K562 (cell line): ENCODE results near the gene IRF8. TPM values are rescaled to one million over a fixed set of nuclear protein-coding genes. Genes with fewer than 3 reads are reported as not detected.

ENCODE experiments used
- ATAC-seq: fragments of 200-7000 bp; cut with Tn5 transposase; 3 replicates; pipeline ENCODE4 v1.9.1; 2020; ENCODE audit warnings: moderate library complexity
- BruUV-seq: library from RNA; stranded (reverse); fragments of 400-500 nt; replicated peaks from 2 replicates; lab custom pipeline; 2021; lab: Mats Ljungman, UMichigan
- CTCF ChIA-PET: fragments of 300-600 bp; formaldehyde crosslinking; extraction: SDS; loops from one replicate; lab custom pipeline; 2021; ENCODE audit warnings: low intra/inter-chr PET ratio; lab: Yijun Ruan, JAX
- POLR2A ChIA-PET: fragments of 300-600, 350-650 bp; sonication (Branson Sonifier 250); formaldehyde crosslinking; extraction: SDS; loops from one replicate; lab custom pipeline; 2021; ENCODE audit warnings: antibody characterized with exemption, inconsistent platforms; lab: Yijun Ruan, JAX
- DNase-seq, 4 experiments: peaks; one replicate each; pipeline versions ENCODE4 v3.0.0 to v3.0.0-alpha.2; 2011 to 2018; ENCODE audit warnings: low spot score in 3 of 4, mixed read lengths in 3 of 4; ENCODE audit errors: extremely low read depth in 1 of 4
- FAIRE-seq: peaks from 2 replicates; lab custom pipeline; 2011; peaks lifted over from hg19 to GRCh38; lab: Jason Lieb, UNC
- H2AFZ ChIP-seq: 2 replicates; pipeline ENCODE4 v1.6.0; 2011; ENCODE audit warnings: low read depth, low read length, control low read depth, inconsistent platforms
- H3K27ac ChIP-seq: fragments of 200-600 bp; 3 replicates; pipeline ENCODE4 v1.8.0; 2011; ENCODE audit warnings: low read depth, mild to moderate bottlenecking, control low read depth, inconsistent platforms, low read length, moderate library complexity, mixed read lengths; ENCODE audit errors: extremely low read depth
- H3K27me3 ChIP-seq, 2 experiments: fragments of 300-600 bp in 1 of 2; 2 replicates in 1 of 2; 3 replicates in 1 of 2; pipeline versions ENCODE4 v1.6.0 to v1.8.0; 2011; ENCODE audit warnings: inconsistent platforms in 2 of 2, low read length in 2 of 2, mild to moderate bottlenecking in 1 of 2, mixed read lengths in 1 of 2, moderate library complexity in 1 of 2; ENCODE audit not compliant: control insufficient read depth in 2 of 2, insufficient read depth in 2 of 2
- H3K36me3 ChIP-seq: fragments of 300-600 bp; 3 replicates; pipeline ENCODE4 v1.8.0; 2011; ENCODE audit warnings: mild to moderate bottlenecking, low read length, inconsistent platforms; ENCODE audit not compliant: control insufficient read depth, insufficient read depth
- H3K4me1 ChIP-seq, 2 experiments: fragments of 200-600 bp in 1 of 2; replicated peaks in 1 of 2; 2 replicates in 1 of 2; 3 replicates in 1 of 2; pipeline versions ENCODE4 v1.5.1 to v1.8.0; 2011; ENCODE audit warnings: inconsistent platforms in 2 of 2, low read length in 2 of 2, mild to moderate bottlenecking in 1 of 2, mixed read lengths in 1 of 2, moderate library complexity in 1 of 2; ENCODE audit not compliant: control insufficient read depth in 2 of 2, insufficient read depth in 2 of 2
- H3K4me2 ChIP-seq: 2 replicates; pipeline ENCODE4 v1.6.1; 2011; ENCODE audit warnings: low read length, control low read depth, inconsistent platforms, mixed read lengths; ENCODE audit not compliant: insufficient read depth
- H3K4me3 ChIP-seq: fragments of 200-600 bp; sonication (generic), shearing (Covaris generic); 2 replicates; pipeline ENCODE4 v1.5.1; 2016; ENCODE audit warnings: control low read depth, inconsistent platforms
- H3K79me2 ChIP-seq: fragments of 200-600 bp; 3 replicates; pipeline ENCODE4 v1.8.0; 2011; ENCODE audit warnings: low read length, inconsistent platforms; ENCODE audit not compliant: control insufficient read depth, insufficient read depth
- H3K9ac ChIP-seq, 2 experiments: 2 replicates each; pipeline versions ENCODE4 v1.6.0 to v1.6.1; 2011; ENCODE audit warnings: low read depth in 2 of 2, low read length in 2 of 2, control low read depth in 1 of 2, inconsistent platforms in 1 of 2, mild to moderate bottlenecking in 1 of 2, mixed read lengths in 1 of 2; ENCODE audit not compliant: insufficient read depth in 1 of 2
- H3K9me1 ChIP-seq: one replicate; pipeline ENCODE4 v1.6.0; 2011; ENCODE audit warnings: inconsistent platforms, mild to moderate bottlenecking, low read length, moderate library complexity; ENCODE audit not compliant: control insufficient read depth, insufficient read depth
- H3K9me3 ChIP-seq: replicated peaks from 2 replicates; pipeline ENCODE4 v1.5.1; 2011; ENCODE audit warnings: low read depth, low read length, inconsistent platforms; ENCODE audit not compliant: control insufficient read depth, insufficient read depth
- H4K20me1 ChIP-seq: replicated peaks from 2 replicates; pipeline ENCODE4 v1.6.1; 2011; ENCODE audit warnings: low read length, inconsistent platforms, mixed read lengths; ENCODE audit not compliant: control insufficient read depth, insufficient read depth
- CBFA2T3 ChIP-seq: fragments of 450-650 bp; IDR thresholded peaks from 2 replicates; pipeline ENCODE4 v1.6.1; 2017
- CBX5 ChIP-seq: IDR thresholded peaks from 2 replicates; pipeline ENCODE4 v1.6.1; 2014; ENCODE audit warnings: low read depth, borderline replicate concordance
- CHAMP1 ChIP-seq: fragments of 450-650 bp; IDR thresholded peaks from 2 replicates; pipeline ENCODE4 v1.6.1; 2016; ENCODE audit warnings: mild to moderate bottlenecking
- CSDE1 ChIP-seq, 2 experiments: fragments of 450-650 bp; IDR thresholded peaks; 2 replicates each; pipeline ENCODE4 v1.6.1; 2016; ENCODE audit warnings: mild to moderate bottlenecking in 1 of 2
- KLF10 ChIP-seq: fragments of 250-450 bp; sonication (Bioruptor Pico); IDR thresholded peaks from 2 replicates; pipeline ENCODE4 v1.6.1; 2021; ENCODE audit warnings: matching md5 sums
- LARP7 ChIP-seq: fragments of 450-650 bp; IDR thresholded peaks from 2 replicates; pipeline ENCODE4 v1.6.1; 2016
- SMARCC2 ChIP-seq: fragments of 450-650 bp; IDR thresholded peaks from 2 replicates; pipeline ENCODE4 v1.6.1; 2017; ENCODE audit warnings: antibody characterized with exemption, moderate library complexity, mild to moderate bottlenecking, low read depth
- YBX1 ChIP-seq: fragments of 450-650 bp; IDR thresholded peaks from 2 replicates; pipeline ENCODE4 v1.7.1; 2016; ENCODE audit warnings: mild to moderate bottlenecking
- ZKSCAN1 ChIP-seq: fragments of 150-350 bp; IDR thresholded peaks from 2 replicates; pipeline ENCODE4 v1.6.1; 2016; ENCODE audit warnings: low read depth, low read length
- ZNF165 ChIP-seq: fragments of 250-450 bp; sonication (Bioruptor Pico); IDR thresholded peaks from 2 replicates; pipeline ENCODE4 v1.4.0; 2020; ENCODE audit warnings: borderline replicate concordance
- ZNF263 ChIP-seq: sonication (generic); formaldehyde crosslinking; IDR thresholded peaks from 2 replicates; pipeline ENCODE4 v1.8.0; 2022; ENCODE audit warnings: mild to moderate bottlenecking, missing genetic modification reagents, borderline replicate concordance
- ZNF311 ChIP-seq: fragments of 250-450 bp; sonication (Bioruptor Pico); IDR thresholded peaks from 2 replicates; pipeline ENCODE4 v1.4.0; 2020; ENCODE audit warnings: mild to moderate bottlenecking, moderate library complexity
- ZNF445 ChIP-seq: fragments of 250-450 bp; sonication (Bioruptor Pico); IDR thresholded peaks from 2 replicates; pipeline ENCODE4 v1.4.0; 2020; ENCODE audit warnings: low read depth, mild to moderate bottlenecking, moderate library complexity
- WGBS: fragments of 100-300 bp; shearing (Covaris generic); methylation state at CpG from one replicate; pipeline ENCODE4 v1.1.6; 2016; ENCODE audit warnings: low coverage, mixed read lengths; ENCODE audit not compliant: insufficient coverage; ENCODE audit errors: missing lambda C conversion rate; 5-methylcytosine and 5-hydroxymethylcytosine counted together
- in situ Hi-C: fragments of 300-500 bp; cut with MboI; formaldehyde crosslinking; loops from 4 replicates; pipeline ENCODE4 v1.15.0; 2018; ENCODE audit warnings: inconsistent platforms, mixed read lengths
- intact Hi-C: fragments of 100-400 bp; cut with micrococcal nuclease; formaldehyde crosslinking; loops from 2 replicates; pipeline ENCODE4 v1.14.2; 2022
- polyA plus RNA-seq, 8 experiments: library from polyadenylated mRNA; depleted of rRNA in 4 of 8; stranded (reverse) in 5 of 8; unstranded in 3 of 8; fragments of >200 nt; fragmentation: Nextera tagmentation in 2 of 8; fragmentation: Illumina TruSeq in 1 of 8; extraction: Ambion mirVana in 2 of 8; extraction: Trizol in 1 of 8; gene quantifications; 2 replicates each; pipeline versions ENCODE4 v1.2.1 to v1.2.3, GENCODE V29; 2011 to 2014; ENCODE audit warnings: inconsistent platforms in 1 of 8, missing spikeins in 1 of 8
- total RNA-seq, 7 experiments: library from RNA; depleted of rRNA in 6 of 7; stranded (reverse); fragments of >200 nt in 6 of 7; fragmentation: Illumina TruSeq in 2 of 7; extraction: Trizol in 2 of 7; gene quantifications; 2 replicates each; pipeline versions ENCODE4 v1.2.1 to v1.2.3, GENCODE V29; 2011 to 2021; ENCODE audit warnings: low replicate concordance in 1 of 7
- TF ChIP-seq, protein P1 (sequence below): fragments of 250-450 bp; sonication (Bioruptor Pico); IDR thresholded peaks from 2 replicates; pipeline ENCODE4 v1.8.0; 2021; ENCODE audit warnings: moderate library complexity, mild to moderate bottlenecking, inconsistent platforms

IRF8 gene
- total and polyA plus RNA-seq, 9 of the 15 experiments (the other 6 are each of a cell fraction or from before 2014, with no cell fraction given) = 0.01 to 0.98 TPM; not detected in 7

DNA sequence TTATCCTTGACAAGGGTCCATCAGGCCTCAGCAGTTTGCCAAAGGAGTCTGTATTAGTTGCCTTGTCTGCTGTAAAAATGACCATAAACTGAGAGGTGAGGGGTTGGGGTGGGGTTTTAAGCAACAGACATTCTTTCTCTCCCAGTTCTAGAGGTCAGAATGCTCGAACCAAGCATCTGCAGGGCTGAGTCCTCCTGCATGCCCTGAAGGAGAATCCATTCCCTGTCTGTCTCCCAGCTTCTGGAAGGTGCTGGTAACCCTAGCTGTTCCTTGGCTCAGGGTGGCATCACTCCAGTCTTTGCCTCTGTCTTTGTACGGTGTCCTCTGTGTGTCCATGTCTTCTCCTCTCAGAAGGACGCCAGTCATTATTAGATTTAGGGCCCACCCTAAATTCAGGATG is 17.5 kb upstream of the IRF8 start (continued):
- TF ChIP-seq CSDE1 (IDR thresholded peaks at IDR 0.05) (no peak), LARP7 (no peak), CBX5 (no peak), ZNF263 (no peak), KLF10 (CRISPR knock-in tag) (no peak), ZNF165 (no peak), YBX1 (no peak)
- TF ChIP-seq, protein P1, sequence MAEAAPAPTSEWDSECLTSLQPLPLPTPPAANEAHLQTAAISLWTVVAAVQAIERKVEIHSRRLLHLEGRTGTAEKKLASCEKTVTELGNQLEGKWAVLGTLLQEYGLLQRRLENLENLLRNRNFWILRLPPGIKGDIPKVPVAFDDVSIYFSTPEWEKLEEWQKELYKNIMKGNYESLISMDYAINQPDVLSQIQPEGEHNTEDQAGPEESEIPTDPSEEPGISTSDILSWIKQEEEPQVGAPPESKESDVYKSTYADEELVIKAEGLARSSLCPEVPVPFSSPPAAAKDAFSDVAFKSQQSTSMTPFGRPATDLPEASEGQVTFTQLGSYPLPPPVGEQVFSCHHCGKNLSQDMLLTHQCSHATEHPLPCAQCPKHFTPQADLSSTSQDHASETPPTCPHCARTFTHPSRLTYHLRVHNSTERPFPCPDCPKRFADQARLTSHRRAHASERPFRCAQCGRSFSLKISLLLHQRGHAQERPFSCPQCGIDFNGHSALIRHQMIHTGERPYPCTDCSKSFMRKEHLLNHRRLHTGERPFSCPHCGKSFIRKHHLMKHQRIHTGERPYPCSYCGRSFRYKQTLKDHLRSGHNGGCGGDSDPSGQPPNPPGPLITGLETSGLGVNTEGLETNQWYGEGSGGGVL (CRISPR knock-in tag) = no peak

DNA sequence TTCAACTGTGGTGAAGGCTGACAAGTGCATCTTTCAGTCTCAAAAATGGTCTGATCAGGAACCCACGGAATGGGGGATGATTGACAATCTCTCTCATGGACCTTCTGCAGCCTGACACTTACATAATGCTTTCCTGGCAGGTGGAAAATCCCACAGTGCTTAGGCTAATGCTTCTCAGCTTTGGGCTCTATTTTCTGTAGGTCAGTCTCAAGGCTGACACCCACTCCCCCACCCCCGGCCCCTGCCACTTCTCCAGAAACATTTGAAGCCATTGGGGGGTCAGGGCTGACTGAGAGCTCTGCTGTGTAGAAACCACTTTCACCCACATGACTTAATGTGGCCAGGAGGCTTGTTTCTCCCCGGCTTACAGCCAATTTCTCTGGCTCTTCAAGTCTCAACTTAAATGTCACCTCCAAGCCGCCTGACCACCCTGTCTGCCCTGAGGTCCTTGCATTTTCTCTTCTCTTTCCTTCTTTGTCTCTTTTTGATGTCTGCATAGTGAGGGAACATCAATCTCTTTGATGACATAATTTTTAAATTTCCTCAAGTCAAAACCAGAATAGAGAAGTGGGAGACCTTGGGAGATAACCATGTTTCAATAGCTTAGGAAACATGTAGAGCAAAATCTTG is 16.7 kb upstream of the IRF8 start:
- CTCF ChIA-PET = no interaction called here
- WGBS = 0% methylated on average over 4 of the region's 4 CpGs
- no peaks in the 10 kb centered on the region for H3K9me1 ChIP-seq
- no peak overlapping the region for H3K4me3 ChIP-seq
- FAIRE-seq (no peak), ATAC-seq (no peak), DNase-seq (no peak)
- no peaks in the 10 kb centered on the region for H3K36me3 ChIP-seq
- H3K9me3 ChIP-seq = no peaks in the 10 kb centered on the region
- H3K9ac ChIP-seq = no peak overlapping the region
- no peaks in the 10 kb centered on the region; the same call in 1 of the 2 replicates for H4K20me1 ChIP-seq
- no peak overlapping the region for H2AFZ ChIP-seq
- POLR2A ChIA-PET = interaction anchor here (0.7 to 0.8 kb wide), 3 partner anchors 10 to 36 kb away, joined by 3 to 4 read pairs (median 4); no protein-coding TSS in a partner anchor
- no peaks in the 10 kb centered on the region for H3K4me1 ChIP-seq
- H3K27me3 ChIP-seq = peaks cover 25 to 29% of the 10 kb centered on the region in 2 experiments; a peak in 4 of 5 replicates
- intact Hi-C loops (no loop called here), in situ Hi-C loops (no loop called here)
- no peak overlapping the region for H3K27ac ChIP-seq
- H3K4me2 ChIP-seq = no peak overlapping the region
- H3K79me2 ChIP-seq = no peaks in the 10 kb centered on the region
- BruUV-seq = no TSS peak
- no peak for TF ChIP-seq SMARCC2
- TF ChIP-seq CBFA2T3 = no peak
- no peak for TF ChIP-seq CSDE1 (IDR thresholded peaks at IDR 0.05)
- TF ChIP-seq CHAMP1 = no peak
- TF ChIP-seq ZKSCAN1 = no peak
- TF ChIP-seq ZNF445 (CRISPR knock-in tag) = no peak
- no peak for TF ChIP-seq ZNF311
